H1 (cell line): ENCODE data around the gene OLFM1.

ENCODE experiments used
- EGR1 ChIP-seq: IDR thresholded peaks from 2 replicates; pipeline ENCODE4 v1.6.1; 2011; ENCODE audit warnings: low read depth, low read length, borderline replicate concordance
- RAD21 ChIP-seq, 2 experiments: IDR thresholded peaks in 1 of 2; conservative IDR thresholded peaks in 1 of 2; 2 replicates each; pipeline ENCODE4 v1.6.1; 2011; ENCODE audit warnings: low read depth in 2 of 2, low read length in 2 of 2, improper control_type of control experiment in 1 of 2, inconsistent platforms in 1 of 2, mild to moderate bottlenecking in 1 of 2, moderate library complexity in 1 of 2

GRCh38 chr9:135040892-135041291, 46.6 kb upstream of the OLFM1 start:
- TF ChIP-seq EGR1 = no peak
- TF ChIP-seq RAD21 (IDR thresholded peaks at IDR 0.05 in 1 of 2, conservative IDR thresholded peaks at IDR 0.05 in 1 of 2; ENCODE audit: low read depth in 2 of 2, low read length in 2 of 2) = no peak
